H9 (cell line): Measurements from ENCODE around the gene ATF6. TPM values are rescaled to one million over a fixed set of nuclear protein-coding genes. Genes with fewer than 3 reads are reported as not detected.

ENCODE experiments used
- DNase-seq: peaks from one replicate; pipeline ENCODE4 v3.0.0-alpha.2; 2017
- H2AFZ ChIP-seq: one replicate; pipeline ENCODE4 v1.6.1; 2013; ENCODE audit warnings: mild to moderate bottlenecking, low read length, control low read depth, moderate library complexity
- H2AK5ac ChIP-seq: 2 replicates; pipeline ENCODE4 v1.6.1; 2013; ENCODE audit warnings: low read length, control low read depth, mixed read lengths; ENCODE audit not compliant: insufficient read length
- H2BK120ac ChIP-seq: one replicate; pipeline ENCODE4 v1.6.1; 2013; ENCODE audit warnings: low read depth, mild to moderate bottlenecking, low read length, control low read depth, inconsistent platforms; ENCODE audit not compliant: poor library complexity, severe bottlenecking
- H2BK12ac ChIP-seq: 2 replicates; pipeline ENCODE4 v1.6.1; 2013; ENCODE audit warnings: low read length, control low read depth, mixed read lengths, low read depth; ENCODE audit not compliant: insufficient read length
- H2BK15ac ChIP-seq: 2 replicates; pipeline ENCODE4 v1.6.1; 2013; ENCODE audit warnings: low read depth, low read length, control low read depth
- H2BK20ac ChIP-seq: one replicate; pipeline ENCODE4 v1.6.1; 2013; ENCODE audit warnings: low read depth, mild to moderate bottlenecking, low read length, control low read depth, inconsistent platforms; ENCODE audit not compliant: poor library complexity, severe bottlenecking
- H2BK5ac ChIP-seq: 2 replicates; pipeline ENCODE4 v1.6.1; 2013; ENCODE audit warnings: low read length, control low read depth, mixed read lengths; ENCODE audit not compliant: insufficient read length
- H3K14ac ChIP-seq: 2 replicates; pipeline ENCODE4 v1.6.1; 2013; ENCODE audit warnings: low read length, control low read depth; ENCODE audit not compliant: insufficient read depth
- H3K18ac ChIP-seq: 2 replicates; pipeline ENCODE4 v1.6.1; 2013; ENCODE audit warnings: low read depth, mild to moderate bottlenecking, mixed read lengths, low read length, control low read depth; ENCODE audit not compliant: insufficient read length
- H3K23ac ChIP-seq: 2 replicates; pipeline ENCODE4 v1.6.1; 2013; ENCODE audit warnings: low read length, control low read depth, mixed read lengths, low read depth; ENCODE audit not compliant: insufficient read length
- H3K23me2 ChIP-seq: 2 replicates; pipeline ENCODE4 v1.6.1; 2013; ENCODE audit warnings: low read depth, mild to moderate bottlenecking, mixed read lengths, low read length, control low read depth; ENCODE audit not compliant: insufficient read length, poor library complexity, severe bottlenecking
- H3K27ac ChIP-seq: 2 replicates; pipeline ENCODE4 v1.5.1; 2013; ENCODE audit warnings: low read length, control low read depth, mixed read lengths, low read depth; ENCODE audit not compliant: insufficient read length
- H3K27me3 ChIP-seq: 2 replicates; pipeline ENCODE4 v1.6.1; 2013; ENCODE audit warnings: low read length, control low read depth, inconsistent platforms; ENCODE audit not compliant: insufficient read depth
- H3K4ac ChIP-seq: 2 replicates; pipeline ENCODE4 v1.6.1; 2013; ENCODE audit warnings: low read depth, mild to moderate bottlenecking, control low read depth, inconsistent platforms, low read length, moderate library complexity
- H3K4me1 ChIP-seq: 2 replicates; pipeline ENCODE4 v1.6.1; 2013; ENCODE audit warnings: low read length, control low read depth, inconsistent platforms; ENCODE audit not compliant: insufficient read depth
- H3K4me2 ChIP-seq: 2 replicates; pipeline ENCODE4 v1.6.1; 2013; ENCODE audit warnings: low read length, control low read depth, mixed read lengths; ENCODE audit not compliant: insufficient read length, insufficient read depth
- H3K56ac ChIP-seq: 2 replicates; pipeline ENCODE4 v1.6.1; 2013; ENCODE audit warnings: low read depth, mild to moderate bottlenecking, mixed read lengths, low read length, control low read depth; ENCODE audit not compliant: insufficient read length
- H3K79me1 ChIP-seq: 2 replicates; pipeline ENCODE4 v1.6.1; 2013; ENCODE audit warnings: low read depth, mild to moderate bottlenecking, moderate library complexity, low read length, control low read depth, inconsistent platforms; ENCODE audit not compliant: insufficient read depth, poor library complexity, severe bottlenecking
- H3K79me2 ChIP-seq: 2 replicates; pipeline ENCODE4 v1.6.1; 2013; ENCODE audit warnings: low read length, control low read depth, inconsistent platforms; ENCODE audit not compliant: insufficient read depth
- H3K9ac ChIP-seq: 2 replicates; pipeline ENCODE4 v1.6.1; 2013; ENCODE audit warnings: low read length, control low read depth, mixed read lengths; ENCODE audit not compliant: insufficient read length; ENCODE audit errors: extremely low read depth
- H3K9me3 ChIP-seq: one replicate; pipeline ENCODE4 v1.6.1; 2013; ENCODE audit warnings: low read depth, low read length, inconsistent platforms; ENCODE audit not compliant: control insufficient read depth
- H3T11ph ChIP-seq: one replicate; pipeline ENCODE4 v1.6.1; 2013; ENCODE audit warnings: mild to moderate bottlenecking, low read length, control low read depth, inconsistent platforms
- H4K20me1 ChIP-seq: one replicate; pipeline ENCODE4 v1.6.1; 2013; ENCODE audit not compliant: control insufficient read depth, insufficient read length, insufficient read depth
- H4K5ac ChIP-seq: 2 replicates; pipeline ENCODE4 v1.6.1; 2013; ENCODE audit warnings: low read depth, mild to moderate bottlenecking, mixed read lengths, low read length, control low read depth; ENCODE audit not compliant: insufficient read length
- H4K8ac ChIP-seq: replicated peaks from 2 replicates; pipeline ENCODE4 v1.6.1; 2013; ENCODE audit warnings: low read length, control low read depth, mixed read lengths, low read depth; ENCODE audit not compliant: insufficient read length
- H4K91ac ChIP-seq: 2 replicates; pipeline ENCODE4 v1.6.1; 2013; ENCODE audit warnings: low read depth, mild to moderate bottlenecking, moderate library complexity, mixed read lengths, low read length, control low read depth; ENCODE audit not compliant: insufficient read length
- H3K27ac Mint-ChIP-seq, 3 experiments: 2 replicates in 2 of 3; 3 replicates in 1 of 3; pipeline ENCODE4 v1.8.0; 2020 to 2021; ENCODE audit warnings: mixed read lengths in 3 of 3, mild to moderate bottlenecking in 1 of 3, moderate library complexity in 1 of 3
- H3K27me3 Mint-ChIP-seq: 2 replicates; pipeline ENCODE4 v1.8.0; 2021; ENCODE audit warnings: low read depth, mild to moderate bottlenecking, moderate library complexity, mixed read lengths
- H3K36me3 Mint-ChIP-seq, 3 experiments: 2 replicates in 2 of 3; 3 replicates in 1 of 3; pipeline ENCODE4 v1.8.0; 2020 to 2021; ENCODE audit warnings: low read depth in 3 of 3, mixed read lengths in 3 of 3; ENCODE audit not compliant: insufficient read depth in 1 of 3
- H3K4me1 Mint-ChIP-seq, 2 experiments: 2 replicates each; pipeline ENCODE4 v1.8.0; 2020; ENCODE audit warnings: mixed read lengths in 2 of 2
- H3K4me3 Mint-ChIP-seq, 2 experiments: 2 replicates in 1 of 2; 3 replicates in 1 of 2; pipeline ENCODE4 v1.8.0; 2020 to 2021; ENCODE audit warnings: mild to moderate bottlenecking in 2 of 2, mixed read lengths in 2 of 2, moderate library complexity in 1 of 2
- H3K9me3 Mint-ChIP-seq, 2 experiments: 2 replicates in 1 of 2; 3 replicates in 1 of 2; pipeline ENCODE4 v1.8.0; 2020; ENCODE audit warnings: mild to moderate bottlenecking in 2 of 2, mixed read lengths in 2 of 2, moderate library complexity in 1 of 2
- WGBS: extraction: QIAGEN DNeasy Blood & Tissue Kit; methylation state at CpG from one replicate; pipeline ENCODE4 v1.1.7; 2013; ENCODE audit warnings: missing lambda C conversion rate, low lambda C conversion rate, mixed read lengths; ENCODE audit not compliant: insufficient read length; ENCODE audit errors: extremely low coverage; 5-methylcytosine and 5-hydroxymethylcytosine counted together
- total RNA-seq: library from RNA; stranded (reverse); gene quantifications from 2 replicates; pipeline ENCODE4 v1.2.1, GENCODE V29; 2021
- TF ChIP-seq, protein P1 (sequence below): fragments of 200-600 bp; sonication (generic); conservative IDR thresholded peaks from 3 replicates; pipeline ENCODE4 v1.8.0; 2021; ENCODE audit warnings: antibody characterized with exemption, mild to moderate bottlenecking

The ATF6 gene
- total RNA-seq, 1 experiment from 2014 or later = 11.2 TPM

DNA sequence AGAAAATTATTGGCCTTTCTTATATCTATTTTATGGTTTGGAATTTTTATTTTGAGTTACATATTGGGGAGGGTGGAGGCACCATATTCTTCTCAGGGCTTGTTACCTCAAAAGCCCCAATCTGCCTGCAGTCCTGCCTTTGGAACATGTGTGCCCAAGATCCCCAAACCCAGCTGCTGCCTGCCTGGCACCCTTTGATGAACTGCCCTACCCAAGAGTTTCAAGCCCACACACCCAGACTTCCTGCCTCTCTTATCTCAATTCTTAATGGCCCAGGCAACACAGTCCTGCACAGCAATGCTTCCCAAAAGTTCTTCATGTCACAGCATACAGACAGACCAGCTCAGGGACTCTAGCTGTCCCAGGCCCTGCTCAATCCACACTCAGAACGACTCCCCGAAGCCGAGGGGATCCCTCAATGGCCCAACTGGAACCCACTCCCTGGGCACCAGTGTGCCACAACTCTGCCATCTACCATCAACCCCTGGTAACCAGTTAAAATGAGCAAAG is 238.4 kb downstream of the ATF6 start:
- TF ChIP-seq, protein P1, sequence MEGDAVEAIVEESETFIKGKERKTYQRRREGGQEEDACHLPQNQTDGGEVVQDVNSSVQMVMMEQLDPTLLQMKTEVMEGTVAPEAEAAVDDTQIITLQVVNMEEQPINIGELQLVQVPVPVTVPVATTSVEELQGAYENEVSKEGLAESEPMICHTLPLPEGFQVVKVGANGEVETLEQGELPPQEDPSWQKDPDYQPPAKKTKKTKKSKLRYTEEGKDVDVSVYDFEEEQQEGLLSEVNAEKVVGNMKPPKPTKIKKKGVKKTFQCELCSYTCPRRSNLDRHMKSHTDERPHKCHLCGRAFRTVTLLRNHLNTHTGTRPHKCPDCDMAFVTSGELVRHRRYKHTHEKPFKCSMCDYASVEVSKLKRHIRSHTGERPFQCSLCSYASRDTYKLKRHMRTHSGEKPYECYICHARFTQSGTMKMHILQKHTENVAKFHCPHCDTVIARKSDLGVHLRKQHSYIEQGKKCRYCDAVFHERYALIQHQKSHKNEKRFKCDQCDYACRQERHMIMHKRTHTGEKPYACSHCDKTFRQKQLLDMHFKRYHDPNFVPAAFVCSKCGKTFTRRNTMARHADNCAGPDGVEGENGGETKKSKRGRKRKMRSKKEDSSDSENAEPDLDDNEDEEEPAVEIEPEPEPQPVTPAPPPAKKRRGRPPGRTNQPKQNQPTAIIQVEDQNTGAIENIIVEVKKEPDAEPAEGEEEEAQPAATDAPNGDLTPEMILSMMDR = no peak
- WGBS = no CpG with 5 or more reads among the region's 3 CpGs
- no peaks in the 10 kb centered on the region for H3K79me2 ChIP-seq
- H3K14ac ChIP-seq = no peak overlapping the region
- H3K9me3 Mint-ChIP-seq = no peaks in the 10 kb centered on the region
- H3K79me1 ChIP-seq = no peaks in the 10 kb centered on the region
- no peak overlapping the region for H2BK15ac ChIP-seq
- H3K23ac ChIP-seq = no peak overlapping the region
- H3K9ac ChIP-seq = no peak overlapping the region
- no peaks in the 10 kb centered on the region for H3K27me3 ChIP-seq
- no peak overlapping the region for H3K27ac ChIP-seq
- H3K27ac Mint-ChIP-seq = peak overlapping the region in 2 of 3 experiments; percentile 36 to 45; a peak in 2 of 7 replicates
- DNase-seq = no peak
- H4K8ac ChIP-seq = no peak overlapping the region
- no peaks in the 10 kb centered on the region for H4K20me1 ChIP-seq
- no peak overlapping the region for H4K91ac ChIP-seq
- peaks cover 10 to 17% of the 10 kb centered on the region in 2 experiments for H3K4me1 Mint-ChIP-seq
- no peaks in the 10 kb centered on the region for H3K36me3 Mint-ChIP-seq
- no peaks in the 10 kb centered on the region for H3K27me3 Mint-ChIP-seq
- H3K56ac ChIP-seq = no peak overlapping the region
- no peak overlapping the region for H2BK12ac ChIP-seq
- H3K23me2 ChIP-seq = no peaks in the 10 kb centered on the region
- no peak overlapping the region for H2AK5ac ChIP-seq
- no peak overlapping the region for H3K4me2 ChIP-seq
- H3K18ac ChIP-seq = no peak overlapping the region
- no peaks in the 10 kb centered on the region for H3K9me3 ChIP-seq
- no peak overlapping the region for H3K4ac ChIP-seq
- H3T11ph ChIP-seq = no peak overlapping the region
- H4K5ac ChIP-seq = no peak overlapping the region
- H3K4me3 Mint-ChIP-seq = no peak overlapping the region
- no peaks in the 10 kb centered on the region; the same call in 1 of the 2 replicates for H3K4me1 ChIP-seq
- H2BK20ac ChIP-seq = no peak overlapping the region
- no peak overlapping the region for H2BK5ac ChIP-seq
- no peak overlapping the region for H2BK120ac ChIP-seq
- no peak overlapping the region for H2AFZ ChIP-seq
